HG03571 (cell line): ENCODE measurements around the gene KIRREL3.

Experiments used
- ATAC-seq: cut with Tn5 transposase; IDR thresholded peaks from one replicate; pipeline ENCODE4 v1.9.1; 2021; ENCODE audit not compliant: unreplicated experiment

KIRREL3 gene

GRCh38 chr11:126607776-126608541 lies 392.6 kb downstream of the KIRREL3 start:
- ATAC-seq = no peak

- ATAC-seq = no peak
These were observed 393.2 kb downstream of the KIRREL3 start for GRCh38 chr11:126607374-126607773.

DNA sequence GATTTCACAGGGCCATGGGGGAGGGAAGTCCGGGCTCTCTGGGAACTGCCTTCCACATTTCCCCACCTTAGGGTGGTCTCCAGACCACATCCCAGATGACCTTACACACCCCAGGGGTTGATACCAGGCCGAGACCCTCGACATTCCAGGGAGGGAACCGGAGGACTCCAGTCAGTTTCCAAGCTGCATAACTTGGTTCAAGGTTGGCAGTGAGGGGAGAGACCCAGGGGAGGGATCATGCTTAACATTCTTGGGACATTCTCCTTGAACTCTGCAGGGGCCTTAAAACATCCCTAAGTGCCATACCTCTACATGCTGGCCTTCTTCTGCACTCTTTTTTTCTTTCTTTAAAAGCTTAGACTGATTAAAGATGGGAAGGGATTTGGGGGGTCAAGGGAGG lies 394.1 kb downstream of the KIRREL3 start:
- ATAC-seq = no peak

DNA sequence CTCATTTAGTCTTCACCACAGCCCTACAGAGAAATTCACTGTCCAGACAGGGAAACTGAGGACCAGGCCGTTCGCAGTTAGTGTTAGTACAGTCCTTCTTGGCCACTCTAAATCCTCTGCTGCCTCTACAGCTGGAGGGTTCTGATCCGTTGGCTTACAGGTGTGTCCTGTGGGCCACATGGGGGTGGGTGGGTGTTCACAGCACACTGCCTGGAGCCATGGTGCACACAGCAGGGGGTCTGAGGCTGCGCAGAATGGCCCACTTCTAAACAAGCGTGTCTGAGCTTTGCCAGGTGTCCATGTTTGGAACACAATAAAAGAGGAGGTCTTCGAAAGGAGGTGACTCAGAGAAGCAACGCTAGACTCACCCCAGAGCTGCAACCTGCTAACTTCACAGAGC lies 396.1 kb downstream of the KIRREL3 start:
- no peak for ATAC-seq

- ATAC-seq = no peak
These were observed 397.1 kb downstream of the KIRREL3 start for GRCh38 chr11:126603486-126603885.

GRCh38 chr11:126602993-126603392 lies 397.6 kb downstream of the KIRREL3 start:
- no peak for ATAC-seq

GRCh38 chr11:126602349-126602940 lies 398.1 kb downstream of the KIRREL3 start:
- ATAC-seq = no peak

- ATAC-seq = no peak
These were observed 398.9 kb downstream of the KIRREL3 start for GRCh38 chr11:126601550-126602215.

GRCh38 chr11:126601136-126601535 lies 399.4 kb downstream of the KIRREL3 start:
- no peak for ATAC-seq

- no peak for ATAC-seq
These were observed 401.2 kb downstream of the KIRREL3 start for GRCh38 chr11:126599217-126599897.

- no peak for ATAC-seq
These were observed 402.0 kb downstream of the KIRREL3 start for GRCh38 chr11:126598344-126599216.

GRCh38 chr11:126597041-126597440 lies 403.5 kb downstream of the KIRREL3 start:
- ATAC-seq = no peak

DNA sequence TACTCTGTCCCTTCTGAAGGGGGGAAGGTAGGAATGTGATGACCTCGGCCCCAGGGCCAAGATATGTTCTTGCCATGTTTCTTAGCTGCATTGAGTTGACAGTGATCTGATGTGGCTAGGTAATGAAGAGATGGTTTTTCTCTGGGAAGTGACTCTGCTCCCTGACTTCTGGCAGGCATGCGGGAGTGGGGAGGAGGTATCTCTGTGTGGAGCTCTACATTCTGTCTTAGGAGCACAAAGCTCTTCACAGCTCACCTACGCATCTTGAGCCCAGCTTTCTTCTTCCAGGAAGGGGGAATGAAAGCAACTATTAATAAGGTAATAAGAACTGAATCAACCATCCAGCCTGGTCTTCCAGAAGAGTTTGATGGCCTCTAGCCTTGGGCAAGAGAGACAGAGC lies 404.1 kb downstream of the KIRREL3 start:
- ATAC-seq = no peak

- no peak for ATAC-seq
These were observed 405.0 kb downstream of the KIRREL3 start for GRCh38 chr11:126595560-126595959.

DNA sequence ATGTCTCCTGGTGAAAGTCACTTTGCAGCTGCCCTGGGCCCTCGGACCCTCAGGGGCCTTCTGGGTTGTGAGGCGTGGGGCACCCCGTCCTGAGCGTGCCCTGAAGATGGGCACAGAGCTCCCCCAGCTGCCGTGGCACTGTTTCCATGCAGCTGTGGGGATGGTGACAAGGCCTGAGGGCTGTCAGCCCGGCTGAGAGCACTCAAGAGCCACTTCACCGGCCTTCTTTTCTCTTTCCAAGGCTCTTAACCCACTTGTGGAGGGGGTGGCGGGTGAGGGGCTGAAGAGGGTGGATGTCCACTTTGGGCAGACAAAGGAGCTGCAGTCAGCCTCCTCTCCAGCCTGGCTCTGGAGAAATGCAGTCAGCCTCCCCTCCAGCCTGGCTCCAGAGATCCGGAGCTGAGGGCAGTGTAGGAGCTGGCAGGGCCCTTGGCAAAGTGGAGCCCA lies 405.6 kb downstream of the KIRREL3 start:
- no peak for ATAC-seq

- no peak for ATAC-seq
These were observed 407.8 kb downstream of the KIRREL3 start for GRCh38 chr11:126592496-126593410.

GRCh38 chr11:126591966-126592489 lies 408.5 kb downstream of the KIRREL3 start:
- no peak for ATAC-seq

- ATAC-seq = no peak
These were observed 411.1 kb downstream of the KIRREL3 start for GRCh38 chr11:126589492-126589803.
